ENCODE results near the gene NAXE. TPM values are rescaled to one million over a fixed set of nuclear protein-coding genes. Genes with fewer than 3 reads are reported as not detected.

Gene NAXE
- total RNA-seq, 1 donor from 2014 or later, result 108 TPM

Other genes with a start within 250 kb of the NAXE start
- gene RHBG, start 222.6 kb upstream of the NAXE start, total RNA-seq, result 0.36 and 0.71 TPM in 2 replicates
- 20.2 and 26.6 TPM in 2 replicates for gene MEF2D, start 91.0 kb upstream of the NAXE start, total RNA-seq
- 29.6 and 32.4 TPM in 2 replicates for gene IQGAP3, start 19.2 kb upstream of the NAXE start, total RNA-seq
- gene TTC24, start 12.1 kb upstream of the NAXE start, total RNA-seq, result not detected in 2 replicates
- 26.2 and 27.0 TPM in 2 replicates for gene GPATCH4, start 9.7 kb downstream of the NAXE start, total RNA-seq
- 0.38 and 0.93 TPM in 2 replicates for gene HAPLN2, start 27.6 kb downstream of the NAXE start, total RNA-seq
- gene BCAN, start 50.3 kb downstream of the NAXE start, total RNA-seq, result not detected in 2 replicates
- 33.9 and 39.2 TPM in 2 replicates for gene NES, start 85.6 kb downstream of the NAXE start, total RNA-seq
- 70.4 and 125 TPM in 2 replicates for gene CRABP2, start 113.8 kb downstream of the NAXE start, total RNA-seq
- gene METTL25B, start 136.7 kb downstream of the NAXE start, total RNA-seq, result 40.0 and 42.4 TPM in 2 replicates
- 36.9 and 38.9 TPM in 2 replicates for gene ISG20L2, start 137.0 kb downstream of the NAXE start, total RNA-seq
- gene MRPL24, start 149.3 kb downstream of the NAXE start, total RNA-seq, result 35.9 and 43.2 TPM in 2 replicates
- 280 and 288 TPM in 2 replicates for gene HDGF, start 159.9 kb downstream of the NAXE start, total RNA-seq
- 93.2 TPM in 2 replicates for gene PRCC, start 175.8 kb downstream of the NAXE start, total RNA-seq
- not detected in 2 replicates for gene SH2D2A, start 225.1 kb downstream of the NAXE start, total RNA-seq